ENCODE data around the gene SLTM. TPM values are rescaled to one million over a fixed set of nuclear protein-coding genes. Genes with fewer than 3 reads are reported as not detected.

Gene SLTM
- total and polyA plus RNA-seq, 2 donors from 2014 or later: 30.5 to 93.5 TPM

- H3K4me3 ChIP-seq (ENCODE audit: low read length in 3 of 3): no peak overlapping the region
- DNase-seq: peak in 3 of 5 donors; percentile 33 to 66 (median 38)
- H3K4me1 ChIP-seq (ENCODE audit: control insufficient read depth in 2 of 3, insufficient read depth in 2 of 3, low read depth in 1 of 3, low read length in 3 of 3): no peaks in the 10 kb centered on the region
- no peak for FAIRE-seq
- no peak overlapping the region for H3K9ac ChIP-seq (ENCODE audit: low read length in 3 of 3)
- no peaks in the 10 kb centered on the region for H3K27me3 ChIP-seq (ENCODE audit: control insufficient read depth, insufficient read depth, low read length)
- intact Hi-C loops (cut with DNase I): no loop called here
- H3K36me3 ChIP-seq (ENCODE audit: control insufficient read depth in 2 of 3, insufficient read depth in 3 of 3, low read length in 3 of 3): no peaks in the 10 kb centered on the region
- no peak overlapping the region for H3K27ac ChIP-seq (ENCODE audit: low read depth in 2 of 2, low read length in 2 of 2)
- H3K9me3 ChIP-seq (ENCODE audit: control insufficient read depth in 2 of 3, insufficient read depth in 1 of 3, low read length in 3 of 3): no peaks in the 10 kb centered on the region
- peak; percentile 56 for TF ChIP-seq CTCF (IDR thresholded peaks at IDR 0.05; ENCODE audit: borderline replicate concordance, extremely low read depth, insufficient read depth)
These were observed 23.9 kb upstream of the SLTM start for GRCh38 chr15:58957101-58957973.

DNA sequence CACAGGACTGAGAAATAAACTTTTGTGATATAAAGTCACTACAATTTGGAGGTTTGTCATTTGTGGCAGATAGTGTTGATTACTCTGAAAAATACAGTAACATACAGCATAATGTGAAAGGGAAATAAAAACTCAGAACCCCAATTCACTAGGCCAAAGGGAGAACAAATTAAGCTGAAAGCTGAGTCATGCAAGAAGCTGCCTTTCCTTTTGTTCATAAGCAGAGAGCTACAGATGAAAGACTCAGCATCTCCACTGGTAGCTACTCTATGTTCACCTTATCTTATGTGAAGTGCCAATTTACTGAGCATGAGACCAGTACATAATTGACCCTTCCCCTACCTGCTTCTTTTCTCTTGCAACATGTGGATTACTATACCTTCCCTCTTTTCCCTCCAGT, 19.3 kb upstream of the SLTM start:
- no peak for FAIRE-seq
- intact Hi-C loops (cut with DNase I): no loop called here

GRCh38 chr15:58951388-58952007, 18.0 kb upstream of the SLTM start:
- FAIRE-seq (no peak), DNase-seq (peak in 2 of 5 donors; percentile 63 to 68)

More for the DNA sequence above, 19.3 kb upstream of the SLTM start:
- H3K27me3 ChIP-seq (ENCODE audit: control insufficient read depth, insufficient read depth, low read length): no peaks in the 10 kb centered on the region
- H3K9ac ChIP-seq (ENCODE audit: low read length in 3 of 3): no peak overlapping the region
- no peaks in the 10 kb centered on the region for H3K36me3 ChIP-seq (ENCODE audit: control insufficient read depth in 2 of 3, insufficient read depth in 3 of 3, low read length in 3 of 3)
- no peak for TF ChIP-seq CTCF (IDR thresholded peaks at IDR 0.05; ENCODE audit: borderline replicate concordance, extremely low read depth, insufficient read depth)
- no peak overlapping the region for H3K27ac ChIP-seq (ENCODE audit: low read depth in 2 of 2, low read length in 2 of 2)
- no peak for DNase-seq
- H3K4me1 ChIP-seq (ENCODE audit: control insufficient read depth in 2 of 3, insufficient read depth in 2 of 3, low read depth in 1 of 3, low read length in 3 of 3): no peaks in the 10 kb centered on the region
- H3K9me3 ChIP-seq (ENCODE audit: control insufficient read depth in 2 of 3, insufficient read depth in 1 of 3, low read length in 3 of 3): no peaks in the 10 kb centered on the region
- H3K4me3 ChIP-seq (ENCODE audit: low read length in 3 of 3): no peak overlapping the region

More at GRCh38 chr15:58951388-58952007, 18.0 kb upstream of the SLTM start:
- no peak for TF ChIP-seq CTCF (IDR thresholded peaks at IDR 0.05; ENCODE audit: borderline replicate concordance, extremely low read depth, insufficient read depth)
- Histone ChIP-seq H3K27me3 (ENCODE audit: control insufficient read depth, insufficient read depth, low read length) (no peaks in the 10 kb centered on the region), H3K36me3 (ENCODE audit: control insufficient read depth in 2 of 3, insufficient read depth in 3 of 3, low read length in 3 of 3) (no peaks in the 10 kb centered on the region), H3K9me3 (ENCODE audit: control insufficient read depth in 2 of 3, insufficient read depth in 1 of 3, low read length in 3 of 3) (no peaks in the 10 kb centered on the region), H3K9ac (ENCODE audit: low read length in 3 of 3) (no peak overlapping the region), H3K4me1 (ENCODE audit: control insufficient read depth in 2 of 3, insufficient read depth in 2 of 3, low read depth in 1 of 3, low read length in 3 of 3) (no peaks in the 10 kb centered on the region), H3K27ac (ENCODE audit: low read depth in 2 of 2, low read length in 2 of 2) (no peak overlapping the region), H3K4me3 (ENCODE audit: low read length in 3 of 3) (no peak overlapping the region)
- intact Hi-C loops (cut with DNase I): no loop called here
